ENCODE data around the gene SELENBP1.

Gene SELENBP1

DNA sequence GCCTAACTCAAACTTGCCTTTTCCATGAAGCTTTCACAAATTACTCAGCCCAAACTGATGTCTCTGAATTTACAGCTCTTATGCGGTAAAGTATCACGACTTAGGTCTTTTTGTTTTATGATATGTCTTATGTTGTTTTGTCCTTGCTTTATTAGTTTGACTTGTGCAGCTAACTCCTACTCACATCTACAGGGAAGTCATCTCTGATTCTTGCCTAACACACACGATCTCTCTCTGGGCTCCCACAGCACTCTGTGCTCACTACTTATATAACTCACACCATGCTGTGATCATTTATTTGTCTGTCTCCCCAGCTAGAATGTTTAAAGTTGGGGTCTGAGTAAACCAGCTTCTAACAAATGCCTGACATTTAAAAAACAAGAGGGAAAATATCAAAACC is 35.9 kb downstream of the SELENBP1 start:
- ChIA-PET POLR2A (interaction anchor here (0.7 to 6.3 kb wide), 3 partner anchors 9 to 63 kb away, joined by 3 to 45 read pairs (median 3); partner anchors contain the start of genes PI4KB and PSMB4), CTCF (interaction anchor here (0.5 to 1.1 kb wide), 4 partner anchors 8 to 93 kb away, joined by 3 to 4 read pairs (median 3); no protein-coding TSS in a partner anchor)
- TF ChIP-seq TARDBP (IDR thresholded peaks at IDR 0.05), result no peak
- no peak for TF ChIP-seq BHLHE40 (IDR thresholded peaks at IDR 0.05; ENCODE audit: borderline replicate concordance)
- TF ChIP-seq ARNT (IDR thresholded peaks at IDR 0.05), result no peak
- TF ChIP-seq SUZ12 (IDR thresholded peaks at IDR 0.05), result no peak
- TF ChIP-seq CTBP1 (IDR thresholded peaks at IDR 0.05; ENCODE audit: borderline replicate concordance), result no peak
- TF ChIP-seq FOXA1 (IDR thresholded peaks at IDR 0.05), result no peak
- no peak for TF ChIP-seq L3MBTL2 (conservative IDR thresholded peaks at IDR 0.05)
- TF ChIP-seq ELF4 (IDR thresholded peaks at IDR 0.05), result no peak
- TF ChIP-seq, protein P1, sequence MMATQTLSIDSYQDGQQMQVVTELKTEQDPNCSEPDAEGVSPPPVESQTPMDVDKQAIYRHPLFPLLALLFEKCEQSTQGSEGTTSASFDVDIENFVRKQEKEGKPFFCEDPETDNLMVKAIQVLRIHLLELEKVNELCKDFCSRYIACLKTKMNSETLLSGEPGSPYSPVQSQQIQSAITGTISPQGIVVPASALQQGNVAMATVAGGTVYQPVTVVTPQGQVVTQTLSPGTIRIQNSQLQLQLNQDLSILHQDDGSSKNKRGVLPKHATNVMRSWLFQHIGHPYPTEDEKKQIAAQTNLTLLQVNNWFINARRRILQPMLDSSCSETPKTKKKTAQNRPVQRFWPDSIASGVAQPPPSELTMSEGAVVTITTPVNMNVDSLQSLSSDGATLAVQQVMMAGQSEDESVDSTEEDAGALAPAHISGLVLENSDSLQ (IDR thresholded peaks at IDR 0.05), result no peak
- TF ChIP-seq FOXK2 (IDR thresholded peaks at IDR 0.05), result no peak
- TF ChIP-seq SP1 (IDR thresholded peaks at IDR 0.05), result no peak
- TF ChIP-seq ZNF384 (IDR thresholded peaks at IDR 0.05), result no peak
- TF ChIP-seq NFRKB (IDR thresholded peaks at IDR 0.05), result no peak
- TF ChIP-seq HDGF (IDR thresholded peaks at IDR 0.05; ENCODE audit: borderline replicate concordance), result no peak
- TF ChIP-seq FOXM1 (IDR thresholded peaks at IDR 0.05; ENCODE audit: borderline replicate concordance), result no peak
- TF ChIP-seq LEF1 (IDR thresholded peaks at IDR 0.05; ENCODE audit: borderline replicate concordance), result no peak
- no peak for DNase-seq (ENCODE audit: extremely low spot score)

DNA sequence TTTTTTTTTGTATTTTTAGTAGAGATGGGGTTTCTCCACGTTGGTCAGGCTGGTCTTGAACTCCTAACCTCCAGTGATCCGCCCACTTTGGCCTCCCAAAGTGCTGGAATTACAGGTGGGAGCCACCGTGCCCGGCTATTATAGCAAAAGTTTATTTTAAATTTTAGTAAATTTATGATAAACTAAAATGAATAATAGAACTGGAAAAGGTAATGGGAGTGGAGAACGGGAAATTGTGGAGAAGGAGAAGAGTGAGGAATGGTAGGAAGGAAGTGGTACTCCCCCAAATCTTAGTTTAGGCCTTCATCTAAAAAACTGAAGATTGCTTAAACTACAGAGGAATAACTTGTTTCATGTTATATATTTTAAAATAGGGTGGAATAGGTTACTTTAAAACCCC is 37.7 kb downstream of the SELENBP1 start:
- TF ChIP-seq ELF4 (IDR thresholded peaks at IDR 0.05) (no peak), HDGF (IDR thresholded peaks at IDR 0.05; ENCODE audit: borderline replicate concordance) (no peak), FOXA1 (IDR thresholded peaks at IDR 0.05) (no peak), CTBP1 (IDR thresholded peaks at IDR 0.05; ENCODE audit: borderline replicate concordance) (no peak), ARNT (IDR thresholded peaks at IDR 0.05) (no peak), SUZ12 (IDR thresholded peaks at IDR 0.05) (no peak), NFRKB (IDR thresholded peaks at IDR 0.05) (no peak), ZNF384 (IDR thresholded peaks at IDR 0.05) (no peak), LEF1 (IDR thresholded peaks at IDR 0.05; ENCODE audit: borderline replicate concordance) (no peak), FOXM1 (IDR thresholded peaks at IDR 0.05; ENCODE audit: borderline replicate concordance) (no peak), L3MBTL2 (conservative IDR thresholded peaks at IDR 0.05) (no peak), TARDBP (IDR thresholded peaks at IDR 0.05) (no peak)
- TF ChIP-seq, protein P1 (IDR thresholded peaks at IDR 0.05), result no peak
- ChIA-PET POLR2A (no interaction called here), CTCF (interaction anchor here (0.7 kb wide), 1 partner anchor 461 kb away, joined by 3 read pairs; no protein-coding TSS in a partner anchor)
- DNase-seq (ENCODE audit: extremely low spot score), result no peak

DNA sequence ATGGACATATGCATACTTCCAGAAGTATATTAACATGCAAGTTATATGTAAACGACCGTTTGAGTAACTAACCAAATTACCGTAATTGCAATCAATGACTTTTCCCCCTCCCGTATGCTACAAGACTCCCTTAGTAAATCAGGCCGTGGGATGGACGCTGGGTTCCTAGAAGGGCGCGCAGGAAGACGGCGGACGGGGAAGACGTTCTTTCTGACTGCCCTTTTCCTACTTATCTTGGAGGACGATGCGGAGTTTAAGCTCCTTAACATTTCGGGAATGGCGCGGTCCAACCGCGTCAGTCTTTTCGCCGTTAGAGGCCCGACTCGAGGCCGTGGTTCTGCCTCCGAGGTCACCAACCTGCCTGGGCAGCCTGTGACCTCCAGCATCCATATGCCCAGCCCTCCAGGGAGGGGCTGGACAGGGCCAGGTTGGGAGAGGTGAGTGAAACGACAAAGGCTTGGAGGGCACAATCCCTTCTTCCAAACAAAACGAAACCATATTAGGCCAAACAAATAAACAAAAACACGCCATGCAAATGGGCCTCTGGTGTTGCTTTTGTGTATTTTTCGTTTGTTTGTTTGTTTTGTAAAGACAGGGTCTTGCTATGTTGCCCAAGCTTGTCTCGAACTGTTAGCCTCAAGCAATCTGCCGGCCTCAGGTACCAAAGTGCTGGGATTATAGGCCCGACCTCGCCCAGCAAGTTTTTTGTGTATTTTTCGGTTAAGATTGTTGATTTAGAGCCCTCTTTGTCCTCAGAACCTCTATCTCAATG is 44.4 kb downstream of the SELENBP1 start:
- CTCF ChIA-PET, result interaction anchor here (0.6 to 3.1 kb wide), 4 partner anchors 9 to 27 kb away, joined by 4 to 24 read pairs (median 8); no protein-coding TSS in a partner anchor
- DNase-seq (ENCODE audit: extremely low spot score), result peak; percentile 34
- POLR2A ChIA-PET, result interaction anchor here (0.9 to 2.9 kb wide), 10 partner anchors 10 to 74 kb away, joined by 3 to 89 read pairs (median 10); partner anchors contain the start of gene ZNF687
- peak; percentile 45; the same call in 1 of the 2 replicates for TF ChIP-seq L3MBTL2 (conservative IDR thresholded peaks at IDR 0.05)
- no peak for TF ChIP-seq FOXA1 (IDR thresholded peaks at IDR 0.05)

DNA sequence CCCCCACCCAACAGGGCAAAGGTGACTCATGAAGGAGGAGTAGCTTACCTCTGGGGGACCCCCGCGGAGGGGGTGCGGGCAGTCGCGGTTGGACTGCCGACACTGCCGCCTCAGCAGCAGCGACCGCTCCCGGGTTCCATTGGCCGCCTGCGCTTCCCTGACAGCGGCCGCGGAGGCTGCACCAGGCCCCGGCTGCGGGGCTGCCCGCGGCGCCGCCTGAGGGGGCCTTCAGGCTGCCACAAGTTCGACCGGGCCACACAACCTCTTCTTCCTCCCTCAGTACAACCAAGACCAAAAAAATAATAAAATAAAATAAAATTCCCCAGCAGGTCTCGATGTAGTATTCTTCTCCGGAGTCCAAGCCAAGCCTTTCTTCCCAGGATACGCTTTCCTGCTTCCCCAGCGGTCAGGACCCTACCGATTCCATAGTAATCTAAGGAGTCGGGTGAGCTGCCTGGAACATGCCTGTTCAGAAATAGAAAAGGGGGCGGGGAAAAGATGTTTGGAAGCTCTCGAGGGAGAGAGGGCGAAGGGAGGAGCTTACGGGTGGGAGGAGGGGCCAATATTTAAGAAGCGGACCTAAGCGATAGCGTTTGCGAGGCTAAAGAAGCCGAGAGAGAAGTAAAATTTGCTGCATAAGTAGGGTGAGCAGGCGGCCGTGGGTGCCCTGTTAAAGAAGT is 45.1 kb downstream of the SELENBP1 start, which contains the start of gene PI4KB:
PI4KB (minus strand) TSS at position 194 of the 680 bp plus-strand sequence. CDS start 10,935 bp downstream, outside the sequence.
- POLR2A ChIA-PET, result interaction anchor here (0.6 to 2.9 kb wide), 15 partner anchors 11 to 709 kb away, joined by 3 to 89 read pairs (median 5); partner anchors contain the start of genes PSMB4, S100A11 and ZNF687
- CTCF ChIA-PET, result interaction anchor here (0.7 to 3.1 kb wide), 7 partner anchors 13 to 72 kb away, joined by 3 to 24 read pairs (median 4); partner anchors contain the start of gene PSMB4
- TF ChIP-seq ZNF384 (IDR thresholded peaks at IDR 0.05) (no peak), LEF1 (IDR thresholded peaks at IDR 0.05; ENCODE audit: borderline replicate concordance) (no peak), TARDBP (IDR thresholded peaks at IDR 0.05) (no peak), FOXM1 (IDR thresholded peaks at IDR 0.05; ENCODE audit: borderline replicate concordance) (no peak), L3MBTL2 (conservative IDR thresholded peaks at IDR 0.05) (no peak), NFRKB (IDR thresholded peaks at IDR 0.05) (no peak)
- TF ChIP-seq, protein P1 (IDR thresholded peaks at IDR 0.05), result 0 out of 2 replicates have a peak, but pooled peaks have one; percentile 7
- peak; percentile 96 for DNase-seq (ENCODE audit: extremely low spot score)

DNA sequence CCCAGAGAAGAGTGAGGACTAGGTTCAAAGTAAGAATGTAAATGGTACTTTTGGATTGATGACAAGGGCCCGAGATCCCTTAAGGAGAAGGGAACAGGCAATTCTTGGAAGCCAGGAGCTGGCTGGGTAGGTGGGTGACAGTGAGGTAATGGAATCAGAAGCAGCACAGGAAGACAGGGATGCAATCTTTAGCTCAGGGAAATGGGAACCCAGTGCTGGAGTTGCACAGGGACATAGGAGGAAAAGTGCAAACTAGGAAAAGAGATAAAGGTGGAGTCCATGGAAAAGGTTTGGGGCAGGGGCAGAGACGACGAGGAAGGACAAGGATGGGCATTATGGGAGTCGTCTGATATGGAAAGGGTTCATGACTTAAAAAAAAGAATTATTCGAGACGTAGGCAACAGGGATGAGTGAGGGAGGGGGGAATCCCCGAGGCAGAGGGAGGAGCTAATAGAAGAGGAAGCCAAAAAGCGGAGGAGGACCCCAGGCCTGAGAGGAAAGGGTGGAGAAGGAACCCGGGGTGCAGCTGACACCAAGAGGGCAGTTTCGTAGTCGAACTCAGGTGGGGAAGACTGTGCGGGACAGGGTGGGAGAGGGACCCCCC is 45.8 kb downstream of the SELENBP1 start:
- TF ChIP-seq TARDBP (IDR thresholded peaks at IDR 0.05) (no peak), HDGF (IDR thresholded peaks at IDR 0.05; ENCODE audit: borderline replicate concordance) (no peak), BHLHE40 (IDR thresholded peaks at IDR 0.05; ENCODE audit: borderline replicate concordance) (no peak), FOXM1 (IDR thresholded peaks at IDR 0.05; ENCODE audit: borderline replicate concordance) (no peak)
- TF ChIP-seq, protein P1 (IDR thresholded peaks at IDR 0.05), result no peak
- ChIA-PET POLR2A (interaction anchor here (0.6 to 2.9 kb wide), 11 partner anchors 12 to 156 kb away, joined by 3 to 89 read pairs (median 5); partner anchors contain the start of genes PSMB4 and ZNF687), CTCF (interaction anchor here (0.7 to 3.1 kb wide), 7 partner anchors 14 to 73 kb away, joined by 3 to 24 read pairs (median 3); partner anchors contain the start of gene PSMB4)
- DNase-seq (ENCODE audit: extremely low spot score), result peak; percentile 62

All from HEK293T (cell line).